H9 (cell line): Measurements from ENCODE around the gene BPIFB2. TPM values are rescaled to one million over a fixed set of nuclear protein-coding genes. Genes with fewer than 3 reads are reported as not detected.
A peak's percentile ranks its signal among the peaks of the same experiment; 100 is the strongest.

Experiments
- DNase-seq: peaks from one replicate; pipeline ENCODE4 v3.0.0-alpha.2; 2017
- H2AFZ ChIP-seq: one replicate; pipeline ENCODE4 v1.6.1; 2013; ENCODE audit warnings: mild to moderate bottlenecking, low read length, control low read depth, moderate library complexity
- H2AK5ac ChIP-seq: 2 replicates; pipeline ENCODE4 v1.6.1; 2013; ENCODE audit warnings: low read length, control low read depth, mixed read lengths; ENCODE audit not compliant: insufficient read length
- H2BK120ac ChIP-seq: one replicate; pipeline ENCODE4 v1.6.1; 2013; ENCODE audit warnings: low read depth, mild to moderate bottlenecking, low read length, control low read depth, inconsistent platforms; ENCODE audit not compliant: poor library complexity, severe bottlenecking
- H2BK12ac ChIP-seq: 2 replicates; pipeline ENCODE4 v1.6.1; 2013; ENCODE audit warnings: low read length, control low read depth, mixed read lengths, low read depth; ENCODE audit not compliant: insufficient read length
- H2BK15ac ChIP-seq: 2 replicates; pipeline ENCODE4 v1.6.1; 2013; ENCODE audit warnings: low read depth, low read length, control low read depth
- H2BK20ac ChIP-seq: one replicate; pipeline ENCODE4 v1.6.1; 2013; ENCODE audit warnings: low read depth, mild to moderate bottlenecking, low read length, control low read depth, inconsistent platforms; ENCODE audit not compliant: poor library complexity, severe bottlenecking
- H2BK5ac ChIP-seq: 2 replicates; pipeline ENCODE4 v1.6.1; 2013; ENCODE audit warnings: low read length, control low read depth, mixed read lengths; ENCODE audit not compliant: insufficient read length
- H3K14ac ChIP-seq: 2 replicates; pipeline ENCODE4 v1.6.1; 2013; ENCODE audit warnings: low read length, control low read depth; ENCODE audit not compliant: insufficient read depth
- H3K18ac ChIP-seq: 2 replicates; pipeline ENCODE4 v1.6.1; 2013; ENCODE audit warnings: low read depth, mild to moderate bottlenecking, mixed read lengths, low read length, control low read depth; ENCODE audit not compliant: insufficient read length
- H3K23ac ChIP-seq: 2 replicates; pipeline ENCODE4 v1.6.1; 2013; ENCODE audit warnings: low read length, control low read depth, mixed read lengths, low read depth; ENCODE audit not compliant: insufficient read length
- H3K23me2 ChIP-seq: 2 replicates; pipeline ENCODE4 v1.6.1; 2013; ENCODE audit warnings: low read depth, mild to moderate bottlenecking, mixed read lengths, low read length, control low read depth; ENCODE audit not compliant: insufficient read length, poor library complexity, severe bottlenecking
- H3K27ac ChIP-seq: 2 replicates; pipeline ENCODE4 v1.5.1; 2013; ENCODE audit warnings: low read length, control low read depth, mixed read lengths, low read depth; ENCODE audit not compliant: insufficient read length
- H3K27me3 ChIP-seq: 2 replicates; pipeline ENCODE4 v1.6.1; 2013; ENCODE audit warnings: low read length, control low read depth, inconsistent platforms; ENCODE audit not compliant: insufficient read depth
- H3K4ac ChIP-seq: 2 replicates; pipeline ENCODE4 v1.6.1; 2013; ENCODE audit warnings: low read depth, mild to moderate bottlenecking, control low read depth, inconsistent platforms, low read length, moderate library complexity
- H3K4me1 ChIP-seq: 2 replicates; pipeline ENCODE4 v1.6.1; 2013; ENCODE audit warnings: low read length, control low read depth, inconsistent platforms; ENCODE audit not compliant: insufficient read depth
- H3K4me2 ChIP-seq: 2 replicates; pipeline ENCODE4 v1.6.1; 2013; ENCODE audit warnings: low read length, control low read depth, mixed read lengths; ENCODE audit not compliant: insufficient read length, insufficient read depth
- H3K56ac ChIP-seq: 2 replicates; pipeline ENCODE4 v1.6.1; 2013; ENCODE audit warnings: low read depth, mild to moderate bottlenecking, mixed read lengths, low read length, control low read depth; ENCODE audit not compliant: insufficient read length
- H3K79me1 ChIP-seq: 2 replicates; pipeline ENCODE4 v1.6.1; 2013; ENCODE audit warnings: low read depth, mild to moderate bottlenecking, moderate library complexity, low read length, control low read depth, inconsistent platforms; ENCODE audit not compliant: insufficient read depth, poor library complexity, severe bottlenecking
- H3K79me2 ChIP-seq: 2 replicates; pipeline ENCODE4 v1.6.1; 2013; ENCODE audit warnings: low read length, control low read depth, inconsistent platforms; ENCODE audit not compliant: insufficient read depth
- H3K9ac ChIP-seq: 2 replicates; pipeline ENCODE4 v1.6.1; 2013; ENCODE audit warnings: low read length, control low read depth, mixed read lengths; ENCODE audit not compliant: insufficient read length; ENCODE audit errors: extremely low read depth
- H3K9me3 ChIP-seq: one replicate; pipeline ENCODE4 v1.6.1; 2013; ENCODE audit warnings: low read depth, low read length, inconsistent platforms; ENCODE audit not compliant: control insufficient read depth
- H3T11ph ChIP-seq: one replicate; pipeline ENCODE4 v1.6.1; 2013; ENCODE audit warnings: mild to moderate bottlenecking, low read length, control low read depth, inconsistent platforms
- H4K20me1 ChIP-seq: one replicate; pipeline ENCODE4 v1.6.1; 2013; ENCODE audit not compliant: control insufficient read depth, insufficient read length, insufficient read depth
- H4K5ac ChIP-seq: 2 replicates; pipeline ENCODE4 v1.6.1; 2013; ENCODE audit warnings: low read depth, mild to moderate bottlenecking, mixed read lengths, low read length, control low read depth; ENCODE audit not compliant: insufficient read length
- H4K8ac ChIP-seq: replicated peaks from 2 replicates; pipeline ENCODE4 v1.6.1; 2013; ENCODE audit warnings: low read length, control low read depth, mixed read lengths, low read depth; ENCODE audit not compliant: insufficient read length
- H4K91ac ChIP-seq: 2 replicates; pipeline ENCODE4 v1.6.1; 2013; ENCODE audit warnings: low read depth, mild to moderate bottlenecking, moderate library complexity, mixed read lengths, low read length, control low read depth; ENCODE audit not compliant: insufficient read length
- H3K27ac Mint-ChIP-seq, 3 experiments: 2 replicates in 2 of 3; 3 replicates in 1 of 3; pipeline ENCODE4 v1.8.0; 2020 to 2021; ENCODE audit warnings: mixed read lengths in 3 of 3, mild to moderate bottlenecking in 1 of 3, moderate library complexity in 1 of 3
- H3K27me3 Mint-ChIP-seq: 2 replicates; pipeline ENCODE4 v1.8.0; 2021; ENCODE audit warnings: low read depth, mild to moderate bottlenecking, moderate library complexity, mixed read lengths
- H3K36me3 Mint-ChIP-seq, 3 experiments: 2 replicates in 2 of 3; 3 replicates in 1 of 3; pipeline ENCODE4 v1.8.0; 2020 to 2021; ENCODE audit warnings: low read depth in 3 of 3, mixed read lengths in 3 of 3; ENCODE audit not compliant: insufficient read depth in 1 of 3
- H3K4me1 Mint-ChIP-seq, 2 experiments: 2 replicates each; pipeline ENCODE4 v1.8.0; 2020; ENCODE audit warnings: mixed read lengths in 2 of 2
- H3K4me3 Mint-ChIP-seq, 2 experiments: 2 replicates in 1 of 2; 3 replicates in 1 of 2; pipeline ENCODE4 v1.8.0; 2020 to 2021; ENCODE audit warnings: mild to moderate bottlenecking in 2 of 2, mixed read lengths in 2 of 2, moderate library complexity in 1 of 2
- H3K9me3 Mint-ChIP-seq, 2 experiments: 2 replicates in 1 of 2; 3 replicates in 1 of 2; pipeline ENCODE4 v1.8.0; 2020; ENCODE audit warnings: mild to moderate bottlenecking in 2 of 2, mixed read lengths in 2 of 2, moderate library complexity in 1 of 2
- WGBS: extraction: QIAGEN DNeasy Blood & Tissue Kit; methylation state at CpG from one replicate; pipeline ENCODE4 v1.1.7; 2013; ENCODE audit warnings: missing lambda C conversion rate, low lambda C conversion rate, mixed read lengths; ENCODE audit not compliant: insufficient read length; ENCODE audit errors: extremely low coverage; 5-methylcytosine and 5-hydroxymethylcytosine counted together
- total RNA-seq: library from RNA; stranded (reverse); gene quantifications from 2 replicates; pipeline ENCODE4 v1.2.1, GENCODE V29; 2021
- TF ChIP-seq, protein P1 (sequence below): fragments of 200-600 bp; sonication (generic); conservative IDR thresholded peaks from 3 replicates; pipeline ENCODE4 v1.8.0; 2021; ENCODE audit warnings: antibody characterized with exemption, mild to moderate bottlenecking

Gene BPIFB2
- total RNA-seq, 1 experiment from 2014 or later: not detected

GRCh38 chr20:33015700-33016580, 8.4 kb downstream of the BPIFB2 start:
- Histone ChIP-seq H4K20me1 (no peaks in the 10 kb centered on the region), H4K91ac (no peak overlapping the region), H3K56ac (no peak overlapping the region), H2BK15ac (no peak overlapping the region), H2AK5ac (no peak overlapping the region), H3K9me3 (no peaks in the 10 kb centered on the region), H3K14ac (no peak overlapping the region), H2BK12ac (no peak overlapping the region), H3K23ac (no peak overlapping the region), H3K4me2 (no peak overlapping the region), H3K23me2 (no peaks in the 10 kb centered on the region), H2BK20ac (no peak overlapping the region), H2BK120ac (no peak overlapping the region), H2AFZ (no peak overlapping the region), H3K79me1 (no peaks in the 10 kb centered on the region), H3K27me3 (no peaks in the 10 kb centered on the region), H3T11ph (no peak overlapping the region), H3K4ac (no peak overlapping the region), H3K27ac (no peak overlapping the region), H4K5ac (no peak overlapping the region), H3K9ac (no peak overlapping the region), H2BK5ac (no peak overlapping the region), H3K4me1 (no peaks in the 10 kb centered on the region), H3K18ac (no peak overlapping the region), H4K8ac (no peak overlapping the region), H3K79me2 (no peaks in the 10 kb centered on the region)
- DNase-seq: no peak
- Mint-ChIP-seq H3K36me3 (no peaks in the 10 kb centered on the region), H3K27me3 (peaks cover 18% of the 10 kb centered on the region), H3K9me3 (no peaks in the 10 kb centered on the region), H3K27ac (peak overlapping the region in 1 of 3 experiments; percentile 87; a peak in 1 of 7 replicates), H3K4me3 (no peak overlapping the region), H3K4me1 (peaks cover 21 to 23% of the 10 kb centered on the region in 2 experiments)
- no CpG with 5 or more reads among the region's 15 CpGs for WGBS
- TF ChIP-seq, protein P1, sequence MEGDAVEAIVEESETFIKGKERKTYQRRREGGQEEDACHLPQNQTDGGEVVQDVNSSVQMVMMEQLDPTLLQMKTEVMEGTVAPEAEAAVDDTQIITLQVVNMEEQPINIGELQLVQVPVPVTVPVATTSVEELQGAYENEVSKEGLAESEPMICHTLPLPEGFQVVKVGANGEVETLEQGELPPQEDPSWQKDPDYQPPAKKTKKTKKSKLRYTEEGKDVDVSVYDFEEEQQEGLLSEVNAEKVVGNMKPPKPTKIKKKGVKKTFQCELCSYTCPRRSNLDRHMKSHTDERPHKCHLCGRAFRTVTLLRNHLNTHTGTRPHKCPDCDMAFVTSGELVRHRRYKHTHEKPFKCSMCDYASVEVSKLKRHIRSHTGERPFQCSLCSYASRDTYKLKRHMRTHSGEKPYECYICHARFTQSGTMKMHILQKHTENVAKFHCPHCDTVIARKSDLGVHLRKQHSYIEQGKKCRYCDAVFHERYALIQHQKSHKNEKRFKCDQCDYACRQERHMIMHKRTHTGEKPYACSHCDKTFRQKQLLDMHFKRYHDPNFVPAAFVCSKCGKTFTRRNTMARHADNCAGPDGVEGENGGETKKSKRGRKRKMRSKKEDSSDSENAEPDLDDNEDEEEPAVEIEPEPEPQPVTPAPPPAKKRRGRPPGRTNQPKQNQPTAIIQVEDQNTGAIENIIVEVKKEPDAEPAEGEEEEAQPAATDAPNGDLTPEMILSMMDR: no peak
